ENCODE results near the gene DNAH7.

Gene DNAH7

GRCh38 chr2:195818526-195818925 lies 250.1 kb downstream of the DNAH7 start:
- no peak overlapping the region for H3K4me3 ChIP-seq (ENCODE audit: low read depth, low read length)
- in situ Hi-C loops (cut with HindIII; ENCODE audit: low sequenced_read_pairs), result no loop called here
- no peak for DNase-seq (ENCODE audit: low read depth)
- TF ChIP-seq, protein P1, sequence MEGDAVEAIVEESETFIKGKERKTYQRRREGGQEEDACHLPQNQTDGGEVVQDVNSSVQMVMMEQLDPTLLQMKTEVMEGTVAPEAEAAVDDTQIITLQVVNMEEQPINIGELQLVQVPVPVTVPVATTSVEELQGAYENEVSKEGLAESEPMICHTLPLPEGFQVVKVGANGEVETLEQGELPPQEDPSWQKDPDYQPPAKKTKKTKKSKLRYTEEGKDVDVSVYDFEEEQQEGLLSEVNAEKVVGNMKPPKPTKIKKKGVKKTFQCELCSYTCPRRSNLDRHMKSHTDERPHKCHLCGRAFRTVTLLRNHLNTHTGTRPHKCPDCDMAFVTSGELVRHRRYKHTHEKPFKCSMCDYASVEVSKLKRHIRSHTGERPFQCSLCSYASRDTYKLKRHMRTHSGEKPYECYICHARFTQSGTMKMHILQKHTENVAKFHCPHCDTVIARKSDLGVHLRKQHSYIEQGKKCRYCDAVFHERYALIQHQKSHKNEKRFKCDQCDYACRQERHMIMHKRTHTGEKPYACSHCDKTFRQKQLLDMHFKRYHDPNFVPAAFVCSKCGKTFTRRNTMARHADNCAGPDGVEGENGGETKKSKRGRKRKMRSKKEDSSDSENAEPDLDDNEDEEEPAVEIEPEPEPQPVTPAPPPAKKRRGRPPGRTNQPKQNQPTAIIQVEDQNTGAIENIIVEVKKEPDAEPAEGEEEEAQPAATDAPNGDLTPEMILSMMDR (IDR thresholded peaks at IDR 0.05; ENCODE audit: low read depth, low read length, missing control alignments), result no peak

GRCh38 chr2:195818106-195818505 lies 250.5 kb downstream of the DNAH7 start:
- DNase-seq (ENCODE audit: low read depth), result no peak
- no peak overlapping the region for H3K4me3 ChIP-seq (ENCODE audit: low read depth, low read length)
- TF ChIP-seq, protein P1 (IDR thresholded peaks at IDR 0.05; ENCODE audit: low read depth, low read length, missing control alignments), result no peak
- in situ Hi-C loops (cut with HindIII; ENCODE audit: low sequenced_read_pairs), result no loop called here

DNA sequence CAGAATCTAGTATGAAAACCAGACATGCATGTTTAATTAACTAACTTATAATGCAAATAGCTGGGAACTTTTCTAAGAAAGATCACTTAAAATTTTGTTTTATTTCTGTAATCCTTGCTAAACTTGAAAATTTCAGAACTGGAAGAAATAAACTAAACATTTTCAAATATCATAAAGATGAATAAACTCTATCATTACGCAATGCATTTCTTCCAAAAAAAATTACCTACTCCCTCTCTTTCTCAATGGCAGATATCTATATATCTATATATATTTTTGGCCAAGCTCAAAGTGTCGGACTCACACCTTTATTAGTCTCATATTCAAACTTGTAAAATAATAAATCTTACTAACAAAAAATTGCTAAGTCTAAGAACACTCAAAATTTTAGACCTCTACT lies 253.6 kb downstream of the DNAH7 start:
- no peak overlapping the region for H3K4me3 ChIP-seq (ENCODE audit: low read depth, low read length)
- TF ChIP-seq, protein P1 (IDR thresholded peaks at IDR 0.05; ENCODE audit: low read depth, low read length, missing control alignments), result no peak
- in situ Hi-C loops (cut with HindIII; ENCODE audit: low sequenced_read_pairs), result no loop called here
- DNase-seq (ENCODE audit: low read depth), result no peak

DNA sequence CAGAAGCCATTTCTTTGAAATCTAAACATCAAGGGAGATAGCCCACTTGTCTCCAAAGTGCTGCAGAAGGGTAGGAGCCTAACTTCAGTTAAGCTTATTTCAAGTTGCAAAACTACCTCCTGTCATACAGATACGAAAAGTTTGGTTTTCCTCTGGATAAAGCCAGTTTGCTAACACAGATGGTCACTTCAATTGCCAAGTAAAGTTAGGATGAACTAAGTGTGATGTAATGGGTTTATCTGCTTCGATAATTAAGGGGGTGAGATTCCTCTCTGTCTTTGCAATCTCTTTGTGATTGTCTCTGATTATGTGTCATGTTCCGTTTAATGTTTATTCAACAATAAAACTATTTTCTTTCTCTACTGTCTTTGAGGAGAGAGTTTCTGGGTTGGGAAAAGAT lies 255.2 kb downstream of the DNAH7 start:
- in situ Hi-C loops (cut with HindIII; ENCODE audit: low sequenced_read_pairs), result no loop called here
- H3K4me3 ChIP-seq (ENCODE audit: low read depth, low read length), result no peak overlapping the region
- TF ChIP-seq, protein P1 (IDR thresholded peaks at IDR 0.05; ENCODE audit: low read depth, low read length, missing control alignments), result no peak
- no peak for DNase-seq (ENCODE audit: low read depth)

- in situ Hi-C loops (cut with HindIII; ENCODE audit: low sequenced_read_pairs), result no loop called here
- no peak overlapping the region for H3K4me3 ChIP-seq (ENCODE audit: low read depth, low read length)
- TF ChIP-seq, protein P1 (IDR thresholded peaks at IDR 0.05; ENCODE audit: low read depth, low read length, missing control alignments), result no peak
- peak; percentile 22 for DNase-seq (ENCODE audit: low read depth)
Measured at GRCh38 chr2:195810340-195811098, 258.1 kb downstream of the DNAH7 start.

DNA sequence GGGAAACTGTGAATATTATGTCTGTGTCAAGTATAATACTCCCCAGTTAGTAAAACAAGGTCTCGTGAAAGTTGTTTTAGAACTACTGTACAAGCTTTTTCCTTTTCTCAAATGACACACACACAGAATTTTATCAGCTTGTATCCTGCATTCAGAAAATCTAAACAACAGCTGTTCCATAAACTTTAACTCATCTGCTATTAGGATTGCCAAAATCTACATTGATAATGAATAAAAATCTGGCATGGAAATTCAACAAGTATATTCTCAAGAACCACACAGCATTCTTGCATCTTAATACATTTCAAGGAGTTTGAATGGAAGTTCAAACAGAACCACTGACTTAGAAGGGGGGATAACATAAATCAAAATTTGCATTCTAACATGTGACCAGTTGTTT lies 260.4 kb downstream of the DNAH7 start:
- no peak for DNase-seq (ENCODE audit: low read depth)
- H3K4me3 ChIP-seq (ENCODE audit: low read depth, low read length), result no peak overlapping the region
- in situ Hi-C loops (cut with HindIII; ENCODE audit: low sequenced_read_pairs), result no loop called here
- TF ChIP-seq, protein P1 (IDR thresholded peaks at IDR 0.05; ENCODE audit: low read depth, low read length, missing control alignments), result no peak

All from astrocyte of the cerebellum (primary cell).